IMR-90 (cell line): ENCODE results near the gene CDHR1.

Experiments
- BHLHE40 ChIP-seq: fragments of 150-350 bp; IDR thresholded peaks from 2 replicates; pipeline ENCODE4 v1.6.1; 2016; ENCODE audit warnings: mild to moderate bottlenecking, low read depth, low read length
- CEBPB ChIP-seq: IDR thresholded peaks from 2 replicates; pipeline ENCODE4 v1.6.1; 2012; ENCODE audit warnings: low read depth, low read length, improper control_type of control experiment
- FOS ChIP-seq: fragments of 150-350 bp; IDR thresholded peaks from 2 replicates; pipeline ENCODE4 v1.6.1; 2016; ENCODE audit warnings: low read depth, low read length
- MAFK ChIP-seq: IDR thresholded peaks from 2 replicates; pipeline ENCODE4 v1.6.1; 2012; ENCODE audit warnings: low read depth, low read length, improper control_type of control experiment
- MAZ ChIP-seq: IDR thresholded peaks from 2 replicates; pipeline ENCODE4 v1.6.1; 2012; ENCODE audit warnings: low read depth, mild to moderate bottlenecking, low read length, improper control_type of control experiment, moderate library complexity, borderline replicate concordance
- MXI1 ChIP-seq: IDR thresholded peaks from 2 replicates; pipeline ENCODE4 v1.6.1; 2012; ENCODE audit warnings: low read depth, mild to moderate bottlenecking, low read length, moderate library complexity, borderline replicate concordance
- POLR2A ChIP-seq: IDR thresholded peaks from 2 replicates; pipeline ENCODE4 v1.6.1; 2012; ENCODE audit warnings: mild to moderate bottlenecking, low read depth, low read length
- SMC3 ChIP-seq: fragments of 150-350 bp; IDR thresholded peaks from 2 replicates; pipeline ENCODE4 v1.6.1; 2016; ENCODE audit warnings: low read depth, mild to moderate bottlenecking, antibody characterized with exemption, low read length, moderate library complexity
- TF ChIP-seq, protein P1 (sequence below): fragments of 150-350 bp; IDR thresholded peaks from 2 replicates; pipeline ENCODE4 v1.6.1; 2016; ENCODE audit warnings: low read depth, mild to moderate bottlenecking, low read length, moderate library complexity, borderline replicate concordance
- TF ChIP-seq, protein P2 (sequence below): conservative IDR thresholded peaks from 2 replicates; pipeline ENCODE4 v1.5.1; 2012; ENCODE audit warnings: mild to moderate bottlenecking, low read depth, low read length, improper control_type of control experiment

DNA sequence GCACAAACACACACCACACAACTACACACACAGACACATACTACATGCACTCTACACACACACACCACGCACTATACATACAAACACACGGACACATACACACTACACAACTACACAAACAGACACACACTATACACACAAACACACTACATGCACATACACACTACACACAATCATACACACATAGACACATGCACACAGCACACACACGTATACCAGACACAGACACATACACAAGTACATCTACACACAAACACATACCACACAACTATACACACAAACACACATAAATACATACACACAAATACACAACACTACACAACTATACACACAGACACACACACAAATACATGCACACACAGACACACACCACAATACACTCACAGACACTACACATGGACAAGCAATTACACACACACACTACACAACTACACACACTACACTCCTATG lies 16.2 kb upstream of the CDHR1 start:
- TF ChIP-seq CEBPB (no peak), POLR2A (no peak), BHLHE40 (no peak), MXI1 (no peak), MAZ (no peak), FOS (no peak), MAFK (no peak), SMC3 (no peak)
- TF ChIP-seq, protein P1, sequence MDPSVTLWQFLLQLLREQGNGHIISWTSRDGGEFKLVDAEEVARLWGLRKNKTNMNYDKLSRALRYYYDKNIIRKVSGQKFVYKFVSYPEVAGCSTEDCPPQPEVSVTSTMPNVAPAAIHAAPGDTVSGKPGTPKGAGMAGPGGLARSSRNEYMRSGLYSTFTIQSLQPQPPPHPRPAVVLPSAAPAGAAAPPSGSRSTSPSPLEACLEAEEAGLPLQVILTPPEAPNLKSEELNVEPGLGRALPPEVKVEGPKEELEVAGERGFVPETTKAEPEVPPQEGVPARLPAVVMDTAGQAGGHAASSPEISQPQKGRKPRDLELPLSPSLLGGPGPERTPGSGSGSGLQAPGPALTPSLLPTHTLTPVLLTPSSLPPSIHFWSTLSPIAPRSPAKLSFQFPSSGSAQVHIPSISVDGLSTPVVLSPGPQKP, result no peak
- TF ChIP-seq, protein P2, sequence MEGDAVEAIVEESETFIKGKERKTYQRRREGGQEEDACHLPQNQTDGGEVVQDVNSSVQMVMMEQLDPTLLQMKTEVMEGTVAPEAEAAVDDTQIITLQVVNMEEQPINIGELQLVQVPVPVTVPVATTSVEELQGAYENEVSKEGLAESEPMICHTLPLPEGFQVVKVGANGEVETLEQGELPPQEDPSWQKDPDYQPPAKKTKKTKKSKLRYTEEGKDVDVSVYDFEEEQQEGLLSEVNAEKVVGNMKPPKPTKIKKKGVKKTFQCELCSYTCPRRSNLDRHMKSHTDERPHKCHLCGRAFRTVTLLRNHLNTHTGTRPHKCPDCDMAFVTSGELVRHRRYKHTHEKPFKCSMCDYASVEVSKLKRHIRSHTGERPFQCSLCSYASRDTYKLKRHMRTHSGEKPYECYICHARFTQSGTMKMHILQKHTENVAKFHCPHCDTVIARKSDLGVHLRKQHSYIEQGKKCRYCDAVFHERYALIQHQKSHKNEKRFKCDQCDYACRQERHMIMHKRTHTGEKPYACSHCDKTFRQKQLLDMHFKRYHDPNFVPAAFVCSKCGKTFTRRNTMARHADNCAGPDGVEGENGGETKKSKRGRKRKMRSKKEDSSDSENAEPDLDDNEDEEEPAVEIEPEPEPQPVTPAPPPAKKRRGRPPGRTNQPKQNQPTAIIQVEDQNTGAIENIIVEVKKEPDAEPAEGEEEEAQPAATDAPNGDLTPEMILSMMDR, result no peak
